C4-2B (cell line): ENCODE measurements around the gene LHX3.

Source experiments
- CTCF ChIP-seq: fragments of 450-650 bp; conservative IDR thresholded peaks from 2 replicates; pipeline ENCODE4 v1.5.1; 2017; ENCODE audit warnings: mild to moderate bottlenecking
- ZFX ChIP-seq: fragments of 450-650 bp; IDR thresholded peaks from 2 replicates; pipeline ENCODE4 v1.6.1; 2017

DNA sequence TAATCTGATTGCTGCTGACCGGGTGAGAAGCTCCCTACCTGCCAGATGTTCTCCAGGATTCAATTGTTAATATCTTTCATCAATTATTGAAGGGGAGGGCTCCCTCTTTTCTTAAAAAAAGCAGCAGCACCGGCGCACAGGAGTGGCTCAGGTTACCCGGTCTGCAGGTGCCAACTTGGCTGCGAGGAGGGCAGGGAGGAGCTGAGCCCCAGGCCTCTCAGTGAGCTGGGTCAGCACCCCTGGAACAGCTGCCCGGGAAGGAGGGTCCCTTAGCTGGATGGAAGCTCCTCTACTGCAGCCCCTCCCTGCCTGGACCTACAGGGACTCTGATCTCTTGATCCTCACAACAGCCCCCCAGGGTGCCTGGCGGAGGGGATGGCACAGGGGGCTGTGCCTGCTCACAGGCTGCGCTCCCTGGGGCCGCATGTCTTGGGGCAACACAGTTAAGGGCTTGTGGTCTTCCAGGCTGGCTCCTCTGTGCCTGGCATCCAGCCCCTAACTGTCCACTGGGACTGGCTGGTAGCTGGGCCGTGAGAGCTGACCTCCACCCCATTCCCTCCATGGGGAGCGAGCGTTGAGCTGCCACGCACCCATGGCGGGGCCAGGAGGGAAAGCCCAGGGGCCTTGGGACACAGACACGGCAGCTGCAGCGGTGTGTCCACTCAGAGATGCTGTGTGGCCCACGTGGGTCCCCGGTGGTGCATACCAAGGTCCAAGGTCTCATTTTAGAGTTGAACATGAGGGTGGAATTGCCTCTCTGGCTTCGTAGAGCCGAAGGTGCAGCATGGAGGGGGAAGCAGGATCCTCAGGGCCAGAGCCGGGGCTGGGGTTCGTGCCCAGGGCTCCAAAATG lies 57.7 kb downstream of the LHX3 start:
- TF ChIP-seq ZFX (no peak), CTCF (no peak)
